NCI-H526 treated with DMSO at 0.1 percent for 48 hours (cell line): ENCODE data around the gene FLVCR2.
"Not testable (repeated sequence)": the region's sequence is repeated elsewhere in the genome, so short reads cannot be mapped to it uniquely, and the experiment has no call there.

Experiments used
- DNase-seq: peaks from one replicate; lab custom pipeline; 2025; lab: John Stamatoyannopoulos, UW

FLVCR2 gene

GRCh38 chr14:75667099-75667765, 88.8 kb downstream of the FLVCR2 start:
- DNase-seq = no peak

- DNase-seq = no peak
Observed at GRCh38 chr14:75672605-75673192, 94.3 kb downstream of the FLVCR2 start.

- no peak for DNase-seq
Observed at GRCh38 chr14:75673345-75674035, 95.1 kb downstream of the FLVCR2 start.

- DNase-seq = no peak
Observed at GRCh38 chr14:75675265-75675960, 97.0 kb downstream of the FLVCR2 start.

GRCh38 chr14:75685910-75686309, 107.5 kb downstream of the FLVCR2 start:
- DNase-seq = no peak

- DNase-seq = no peak
Observed at GRCh38 chr14:75689012-75689411, 110.6 kb downstream of the FLVCR2 start.

GRCh38 chr14:75690010-75690409, 111.6 kb downstream of the FLVCR2 start:
- DNase-seq = no peak

- not testable (repeated sequence) for DNase-seq
Observed at GRCh38 chr14:75695025-75695424, 116.6 kb downstream of the FLVCR2 start.

- DNase-seq = no peak
Observed at GRCh38 chr14:75697386-75697785, 119.0 kb downstream of the FLVCR2 start.
